HepG2 (cell line): ENCODE data around the gene MFSD6. TPM values are rescaled to one million over a fixed set of nuclear protein-coding genes. Genes with fewer than 3 reads are reported as not detected.
A peak's percentile ranks its signal among the peaks of the same experiment; 100 is the strongest.

ENCODE experiments used
- CENPT ChIP-seq: sonication (generic); formaldehyde crosslinking; IDR thresholded peaks from 2 replicates; pipeline ENCODE4 v1.8.0; 2022; ENCODE audit warnings: low read depth, mild to moderate bottlenecking, moderate library complexity, missing genetic modification reagents
- CREB1 ChIP-seq, 2 experiments: fragments of 450-650 bp in 1 of 2; IDR thresholded peaks; 2 replicates each; pipeline ENCODE4 v1.6.1; 2016 to 2017; ENCODE audit warnings: control low read depth in 1 of 2, mild to moderate bottlenecking in 1 of 2, missing compliant biosample characterization in 1 of 2, missing genetic modification characterization in 1 of 2
- DR1 ChIP-seq: sonication (generic); formaldehyde crosslinking; IDR thresholded peaks from 2 replicates; pipeline ENCODE4 v1.8.0; 2021; ENCODE audit warnings: mild to moderate bottlenecking, missing genetic modification reagents, inconsistent platforms
- EED ChIP-seq: sonication (generic); formaldehyde crosslinking; IDR thresholded peaks from 2 replicates; pipeline ENCODE4 v1.5.0; 2020; ENCODE audit warnings: mild to moderate bottlenecking, missing genetic modification reagents
- HOXA3 ChIP-seq: sonication (generic); formaldehyde crosslinking; IDR thresholded peaks from 2 replicates; pipeline ENCODE4 v1.5.0; 2020; ENCODE audit warnings: missing genetic modification reagents
- HOXD1 ChIP-seq: sonication (generic); formaldehyde crosslinking; IDR thresholded peaks from 2 replicates; pipeline ENCODE4 v1.5.0; 2020; ENCODE audit warnings: missing genetic modification reagents
- KLF15 ChIP-seq: sonication (generic); formaldehyde crosslinking; IDR thresholded peaks from 2 replicates; pipeline ENCODE4 v1.8.1; 2023; ENCODE audit warnings: borderline replicate concordance, mild to moderate bottlenecking, inconsistent platforms, missing genetic modification reagents, mixed read lengths
- KMT2B ChIP-seq: IDR thresholded peaks from 2 replicates; pipeline ENCODE4 v1.6.1; 2016; ENCODE audit warnings: missing genetic modification reagents, missing compliant biosample characterization
- MBNL3 ChIP-seq: fragments of 250-450 bp; sonication (Bioruptor Pico); conservative IDR thresholded peaks from 2 replicates; pipeline ENCODE4 v1.8.0; 2022; ENCODE audit warnings: mild to moderate bottlenecking, inconsistent platforms
- NFYC ChIP-seq: IDR thresholded peaks from 2 replicates; pipeline ENCODE4 v1.6.1; 2016; ENCODE audit warnings: missing genetic modification reagents, missing compliant biosample characterization
- PRMT3 ChIP-seq: sonication (generic); formaldehyde crosslinking; IDR thresholded peaks from 2 replicates; pipeline ENCODE4 v1.8.1; 2022; ENCODE audit warnings: low read depth, mild to moderate bottlenecking, moderate library complexity, missing genetic modification reagents, borderline replicate concordance
- RBAK ChIP-seq: sonication (generic); formaldehyde crosslinking; IDR thresholded peaks from 2 replicates; pipeline ENCODE4 v1.5.1; 2020; ENCODE audit warnings: mild to moderate bottlenecking, missing genetic modification reagents
- RORA ChIP-seq: sonication (generic); formaldehyde crosslinking; IDR thresholded peaks from 2 replicates; pipeline ENCODE4 v1.5.0; 2020; ENCODE audit warnings: mild to moderate bottlenecking, missing genetic modification reagents, moderate library complexity
- TBP ChIP-seq: sonication (generic); formaldehyde crosslinking; IDR thresholded peaks from 2 replicates; pipeline ENCODE4 v1.5.0; 2020; ENCODE audit warnings: missing genetic modification reagents
- ZFP90 ChIP-seq: sonication (generic); formaldehyde crosslinking; IDR thresholded peaks from 2 replicates; pipeline ENCODE4 v1.8.0; 2022; ENCODE audit warnings: missing genetic modification reagents, mild to moderate bottlenecking, inconsistent platforms, borderline replicate concordance
- ZNF205 ChIP-seq: IDR thresholded peaks from 2 replicates; pipeline ENCODE4 v1.6.1; 2018; ENCODE audit warnings: missing biosample characterization, missing genetic modification reagents
- ZNF33A ChIP-seq: sonication (generic); formaldehyde crosslinking; IDR thresholded peaks from 2 replicates; pipeline ENCODE4 v1.5.1; 2020; ENCODE audit warnings: missing genetic modification reagents, mild to moderate bottlenecking, moderate library complexity, borderline replicate concordance
- ZNF343 ChIP-seq: sonication (generic); formaldehyde crosslinking; IDR thresholded peaks from 2 replicates; pipeline ENCODE4 v1.4.0; 2020; ENCODE audit warnings: mild to moderate bottlenecking, missing genetic modification reagents
- ZNF7 ChIP-seq: IDR thresholded peaks from 2 replicates; pipeline ENCODE4 v1.6.1; 2016; ENCODE audit warnings: missing biosample characterization, missing genetic modification reagents
- ZNF703 ChIP-seq: sonication (generic); formaldehyde crosslinking; IDR thresholded peaks from 2 replicates; pipeline ENCODE4 v1.5.1; 2020; ENCODE audit warnings: missing genetic modification reagents, mild to moderate bottlenecking, moderate library complexity, borderline replicate concordance
- ZNF800 ChIP-seq: sonication (generic); formaldehyde crosslinking; IDR thresholded peaks from 2 replicates; pipeline ENCODE4 v1.4.0; 2020; ENCODE audit warnings: missing genetic modification reagents
- ZSCAN20 ChIP-seq: sonication (generic); formaldehyde crosslinking; IDR thresholded peaks from 2 replicates; pipeline ENCODE4 v1.4.0; 2020; ENCODE audit warnings: missing genetic modification reagents, mild to moderate bottlenecking, borderline replicate concordance
- polyA plus RNA-seq, 8 experiments: library from polyadenylated mRNA; depleted of rRNA in 3 of 8; stranded (reverse) in 7 of 8; unstranded in 1 of 8; fragments of >200 nt; fragmentation: Illumina TruSeq in 4 of 8; extraction: Trizol in 4 of 8; gene quantifications; 2 replicates each; pipeline versions ENCODE4 v1.2.1 to v1.2.3, GENCODE V29; 2011 to 2016; ENCODE audit warnings: low read depth in 4 of 8, missing spikeins in 1 of 8, mixed read lengths in 1 of 8; ENCODE audit not compliant: insufficient read depth in 1 of 8
- total RNA-seq, 5 experiments: library from RNA; depleted of rRNA; stranded (reverse); fragments of >200 nt; fragmentation: Illumina TruSeq; extraction: Trizol; gene quantifications; 2 replicates each; pipeline ENCODE4 v1.2.3, GENCODE V29; 2016; ENCODE audit warnings: low read depth in 1 of 5
- TF ChIP-seq, protein P1 (sequence below): sonication (generic); formaldehyde crosslinking; IDR thresholded peaks from 2 replicates; pipeline ENCODE4 v1.9.0; 2021; ENCODE audit warnings: missing genetic modification reagents, borderline replicate concordance
- TF ChIP-seq, protein P2 (sequence below): sonication (generic); formaldehyde crosslinking; IDR thresholded peaks from 2 replicates; pipeline ENCODE4 v1.8.1; 2023; ENCODE audit warnings: mild to moderate bottlenecking, missing genetic modification reagents, borderline replicate concordance
- TF ChIP-seq, protein P3 (sequence below): IDR thresholded peaks from 2 replicates; pipeline ENCODE4 v1.6.1; 2016; ENCODE audit warnings: low read depth, borderline replicate concordance

MFSD6 gene
- total and polyA plus RNA-seq, 2 of the 13 experiments (the other 11 are each of a cell fraction or from before 2014, with no cell fraction given): 0.92 to 1.4 TPM

DNA sequence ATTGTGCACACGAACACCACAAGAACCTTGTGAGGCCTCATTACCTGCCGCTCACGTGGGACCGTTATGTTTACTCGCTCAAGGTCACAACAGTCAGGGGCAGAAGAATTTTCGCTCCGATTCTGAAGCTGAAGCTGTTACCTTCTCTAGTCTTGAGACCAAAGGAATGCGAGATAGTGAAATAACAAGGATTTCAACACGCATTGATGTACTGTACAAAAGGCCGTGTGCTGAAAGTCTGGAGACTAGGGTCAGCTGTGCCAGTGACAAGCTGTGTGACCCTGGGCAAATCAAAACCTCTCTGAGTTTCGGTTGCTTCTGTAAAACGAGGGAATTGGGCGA is 125.8 kb downstream of the MFSD6 start (continued):
- TF ChIP-seq ZNF703 (CRISPR knock-in tag): no peak
- TF ChIP-seq ZNF343: no peak
- TF ChIP-seq HOXA3 (CRISPR knock-in tag): no peak
- no peak; the same call in 1 of the 2 replicates for TF ChIP-seq EED (CRISPR knock-in tag)
- TF ChIP-seq CREB1 (IDR thresholded peaks at IDR 0.05): no peak
- no peak for TF ChIP-seq CREB1 (CRISPR knock-in tag; IDR thresholded peaks at IDR 0.05)
- no peak for TF ChIP-seq ZNF7 (CRISPR knock-in tag)
- TF ChIP-seq ZNF205 (CRISPR knock-in tag): no peak
- TF ChIP-seq ZNF800 (CRISPR knock-in tag): no peak
- no peak for TF ChIP-seq ZNF33A (CRISPR knock-in tag)
- no peak for TF ChIP-seq RBAK (CRISPR knock-in tag)
- TF ChIP-seq PRMT3 (CRISPR knock-in tag): no peak
- TF ChIP-seq KMT2B: no peak
- no peak for TF ChIP-seq TBP (CRISPR knock-in tag)
- TF ChIP-seq RORA (CRISPR knock-in tag): peak; percentile 52; the same call in 1 of the 2 replicates
- TF ChIP-seq, protein P1, sequence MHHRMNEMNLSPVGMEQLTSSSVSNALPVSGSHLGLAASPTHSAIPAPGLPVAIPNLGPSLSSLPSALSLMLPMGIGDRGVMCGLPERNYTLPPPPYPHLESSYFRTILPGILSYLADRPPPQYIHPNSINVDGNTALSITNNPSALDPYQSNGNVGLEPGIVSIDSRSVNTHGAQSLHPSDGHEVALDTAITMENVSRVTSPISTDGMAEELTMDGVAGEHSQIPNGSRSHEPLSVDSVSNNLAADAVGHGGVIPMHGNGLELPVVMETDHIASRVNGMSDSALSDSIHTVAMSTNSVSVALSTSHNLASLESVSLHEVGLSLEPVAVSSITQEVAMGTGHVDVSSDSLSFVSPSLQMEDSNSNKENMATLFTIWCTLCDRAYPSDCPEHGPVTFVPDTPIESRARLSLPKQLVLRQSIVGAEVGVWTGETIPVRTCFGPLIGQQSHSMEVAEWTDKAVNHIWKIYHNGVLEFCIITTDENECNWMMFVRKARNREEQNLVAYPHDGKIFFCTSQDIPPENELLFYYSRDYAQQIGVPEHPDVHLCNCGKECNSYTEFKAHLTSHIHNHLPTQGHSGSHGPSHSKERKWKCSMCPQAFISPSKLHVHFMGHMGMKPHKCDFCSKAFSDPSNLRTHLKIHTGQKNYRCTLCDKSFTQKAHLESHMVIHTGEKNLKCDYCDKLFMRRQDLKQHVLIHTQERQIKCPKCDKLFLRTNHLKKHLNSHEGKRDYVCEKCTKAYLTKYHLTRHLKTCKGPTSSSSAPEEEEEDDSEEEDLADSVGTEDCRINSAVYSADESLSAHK (CRISPR knock-in tag): no peak
- TF ChIP-seq, protein P2, sequence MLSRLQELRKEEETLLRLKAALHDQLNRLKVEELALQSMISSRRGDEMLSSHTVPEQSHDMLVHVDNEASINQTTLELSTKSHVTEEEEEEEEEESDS (CRISPR knock-in tag): no peak
- no peak for TF ChIP-seq NFYC (CRISPR knock-in tag)
- no peak for TF ChIP-seq KLF15 (CRISPR knock-in tag)
- TF ChIP-seq HOXD1 (CRISPR knock-in tag): no peak; the same call in 1 of the 2 replicates
- no peak for TF ChIP-seq ZSCAN20 (CRISPR knock-in tag)
- no peak for TF ChIP-seq ZFP90 (CRISPR knock-in tag)
- TF ChIP-seq CENPT: no peak
- TF ChIP-seq MBNL3 (CRISPR knock-in tag): no peak
- TF ChIP-seq DR1: no peak
- TF ChIP-seq, protein P3, sequence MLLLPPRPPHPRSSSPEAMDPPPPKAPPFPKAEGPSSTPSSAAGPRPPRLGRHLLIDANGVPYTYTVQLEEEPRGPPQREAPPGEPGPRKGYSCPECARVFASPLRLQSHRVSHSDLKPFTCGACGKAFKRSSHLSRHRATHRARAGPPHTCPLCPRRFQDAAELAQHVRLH (CRISPR knock-in tag): no peak; the same call in 1 of the 2 replicates
